GM18498 (cell line): ENCODE results near the gene IDI2.

ENCODE experiments used
- ATAC-seq: cut with Tn5 transposase; IDR thresholded peaks from one replicate; pipeline ENCODE4 v1.9.1; 2021; ENCODE audit warnings: mild to moderate bottlenecking, moderate library complexity; ENCODE audit not compliant: unreplicated experiment

Gene IDI2

DNA sequence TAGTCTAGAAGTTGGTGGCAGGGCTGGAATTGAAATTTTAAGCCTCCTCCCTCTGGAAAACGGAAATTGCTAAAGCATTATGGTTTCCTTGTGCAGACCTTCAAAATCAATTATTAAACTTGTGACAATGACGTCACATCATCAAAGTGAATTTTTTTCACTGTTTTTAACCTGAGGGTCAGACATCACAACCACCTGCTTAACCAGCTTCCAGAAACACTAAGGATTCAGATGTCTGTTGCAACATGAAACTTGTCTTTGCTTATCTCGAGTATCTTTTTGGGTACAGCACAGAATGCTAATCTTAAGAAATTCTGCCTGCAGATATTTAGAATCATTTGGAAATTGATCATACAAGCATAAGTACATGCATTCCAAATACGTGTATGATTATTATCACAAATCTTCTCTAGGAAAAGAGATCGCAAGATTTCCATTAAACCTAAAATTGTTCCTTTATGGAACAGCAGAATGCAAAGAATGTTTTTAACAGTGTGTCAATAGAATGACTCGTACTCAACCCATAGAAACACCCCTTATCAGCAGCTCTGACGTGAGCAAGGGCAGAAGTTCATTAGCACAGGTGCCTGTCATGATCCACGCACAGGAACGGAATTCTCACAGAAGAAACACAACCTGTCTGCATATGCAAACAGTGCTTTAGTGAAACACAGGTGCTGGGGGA is 41.5 kb downstream of the IDI2 start:
- no peak for ATAC-seq

DNA sequence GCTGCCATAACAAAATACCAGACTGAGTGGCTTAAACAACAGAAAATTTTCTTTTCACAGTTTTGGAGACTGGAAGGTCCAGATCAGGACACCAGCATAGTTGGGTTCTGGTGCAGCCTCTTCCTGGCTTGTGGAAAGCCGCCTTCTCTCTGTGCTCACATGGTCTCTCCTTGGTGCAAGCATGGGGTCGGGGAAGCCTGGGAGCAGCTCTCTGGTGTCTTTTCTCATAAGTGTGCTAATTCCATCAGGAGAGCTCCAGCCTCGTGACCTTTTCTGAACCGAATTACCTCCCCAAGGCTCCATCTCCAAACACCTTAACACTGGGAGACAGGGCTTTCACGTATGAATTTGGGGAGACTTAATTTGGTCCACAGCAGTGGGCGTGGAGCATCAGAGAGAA is 42.3 kb downstream of the IDI2 start:
- no peak for ATAC-seq

DNA sequence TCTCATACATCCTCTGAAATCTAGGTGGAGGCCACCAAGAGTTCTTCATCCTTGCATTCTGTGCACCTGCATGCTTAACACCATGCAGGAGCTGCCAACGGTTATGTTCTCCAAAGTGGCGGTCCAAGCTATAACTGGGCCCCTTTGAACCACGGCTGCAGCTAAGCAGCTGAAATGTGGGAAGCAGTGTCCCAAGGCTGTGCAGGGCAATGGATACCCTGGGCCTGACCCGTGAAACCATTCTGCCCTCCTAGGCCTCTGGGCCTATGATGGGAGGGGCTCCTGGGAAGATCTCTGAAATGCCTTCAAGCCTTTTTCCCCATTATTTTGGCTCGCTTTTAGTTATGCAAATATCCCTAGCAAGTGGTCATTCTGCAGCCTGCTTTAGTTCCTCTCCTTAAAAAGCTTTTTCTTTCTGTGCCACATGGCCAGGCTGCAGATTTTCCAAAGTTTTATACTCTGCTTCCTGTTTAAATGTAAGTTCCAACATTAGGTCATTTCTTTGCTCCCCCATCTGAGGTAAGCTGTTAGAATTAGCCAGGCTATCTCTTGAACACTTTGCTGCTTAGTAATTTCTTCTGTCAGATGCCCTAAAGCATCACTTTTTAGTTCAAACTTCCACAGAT is 45.1 kb downstream of the IDI2 start:
- ATAC-seq: no peak

DNA sequence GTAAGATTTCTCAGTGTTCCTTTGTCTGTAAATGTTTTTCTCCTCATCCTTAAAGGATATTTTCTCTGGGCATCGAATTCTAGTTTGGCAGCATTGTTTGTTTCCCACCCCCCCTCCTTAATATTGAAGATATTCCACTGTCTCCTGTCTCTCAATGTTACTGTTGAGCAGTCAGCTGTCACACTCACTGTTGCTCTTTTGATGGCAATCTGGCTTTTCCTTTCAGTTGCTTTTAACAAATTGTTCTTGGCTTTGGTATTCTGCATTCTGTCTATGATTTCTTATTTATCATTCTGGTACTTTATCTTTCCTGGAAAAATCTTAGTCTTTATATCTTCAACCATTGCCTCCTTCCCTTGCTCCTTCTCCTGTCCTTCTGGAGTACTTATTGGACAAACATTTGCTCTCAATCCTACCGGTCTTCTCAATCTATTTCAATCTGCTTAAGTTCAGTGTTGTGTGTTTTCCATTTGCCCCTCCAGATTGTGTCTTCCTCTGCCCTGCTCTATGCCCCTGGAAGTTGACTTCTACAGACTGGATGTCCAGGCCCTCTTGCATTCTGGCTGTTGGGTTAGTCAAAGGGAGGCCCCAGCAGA is 46.7 kb downstream of the IDI2 start:
- ATAC-seq: no peak

DNA sequence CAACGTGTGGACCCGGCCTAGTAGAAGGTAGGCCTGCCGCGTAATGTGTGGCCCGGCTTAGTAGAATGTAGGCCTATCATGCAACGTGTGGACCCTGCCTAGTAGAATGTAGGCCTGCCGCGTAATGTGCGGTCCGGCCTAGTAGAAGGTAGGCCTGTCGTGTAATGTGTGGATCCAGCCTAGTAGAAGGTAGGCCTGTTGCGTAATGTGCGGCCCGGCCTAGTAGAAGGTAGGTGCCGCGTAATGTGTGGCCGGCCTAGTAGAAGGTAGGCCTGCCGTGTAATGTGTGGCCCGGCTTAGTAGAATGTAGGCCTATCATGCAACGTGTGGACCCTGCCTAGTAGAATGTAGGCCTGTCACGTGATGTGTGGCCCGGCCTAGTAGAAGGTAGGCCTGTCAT is 49.3 kb downstream of the IDI2 start:
- no peak for ATAC-seq

DNA sequence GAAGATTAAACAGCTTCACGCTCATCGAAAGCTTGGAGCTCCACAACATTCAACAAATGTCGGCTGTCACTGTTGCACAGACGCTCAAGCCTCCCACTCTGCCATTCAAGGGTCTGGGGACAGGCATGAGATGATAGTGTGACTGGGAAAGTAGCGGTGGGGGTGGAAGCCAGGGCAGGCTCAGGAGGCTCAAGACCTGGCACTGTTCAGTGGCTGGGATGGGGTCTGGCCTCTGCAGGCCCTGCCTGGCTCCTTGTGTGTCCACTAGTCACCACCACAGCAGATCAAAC is 50.9 kb downstream of the IDI2 start:
- ATAC-seq: no peak

DNA sequence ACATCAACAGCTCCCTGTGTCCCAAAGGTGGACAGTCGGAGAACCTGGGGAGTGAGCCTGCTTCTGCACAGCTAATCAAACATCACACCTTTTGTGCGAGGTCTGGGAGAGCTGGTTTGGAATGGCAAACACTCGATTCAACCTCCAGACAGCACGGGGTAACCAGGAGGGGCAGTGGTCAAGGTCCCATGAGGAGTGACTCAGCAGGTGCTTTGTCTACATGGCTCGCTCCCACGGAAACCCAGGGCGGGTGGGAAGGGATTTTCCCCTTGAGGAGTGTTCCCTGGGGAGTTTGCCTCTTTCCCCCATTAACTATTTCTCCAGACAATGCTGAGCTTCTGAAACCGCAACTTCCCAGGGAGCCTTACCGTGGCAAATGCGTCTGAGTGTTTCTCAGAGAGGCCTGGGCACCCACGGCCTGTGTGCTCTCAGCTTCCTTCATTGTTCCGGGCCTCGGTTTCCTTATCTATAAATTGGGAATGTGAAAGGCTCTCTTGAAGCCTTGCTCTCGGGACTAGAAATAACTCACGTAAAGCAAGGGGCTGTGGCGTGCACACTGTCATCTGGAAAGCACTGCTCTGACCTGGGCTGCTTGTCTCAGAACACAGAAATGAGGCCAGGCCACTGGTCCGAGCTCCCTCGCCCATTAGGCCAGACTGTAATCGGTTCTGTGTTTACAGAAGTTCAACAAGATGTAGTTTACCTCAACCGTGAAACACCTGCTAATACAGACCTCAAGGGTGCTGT is 51.4 kb downstream of the IDI2 start:
- no peak for ATAC-seq

DNA sequence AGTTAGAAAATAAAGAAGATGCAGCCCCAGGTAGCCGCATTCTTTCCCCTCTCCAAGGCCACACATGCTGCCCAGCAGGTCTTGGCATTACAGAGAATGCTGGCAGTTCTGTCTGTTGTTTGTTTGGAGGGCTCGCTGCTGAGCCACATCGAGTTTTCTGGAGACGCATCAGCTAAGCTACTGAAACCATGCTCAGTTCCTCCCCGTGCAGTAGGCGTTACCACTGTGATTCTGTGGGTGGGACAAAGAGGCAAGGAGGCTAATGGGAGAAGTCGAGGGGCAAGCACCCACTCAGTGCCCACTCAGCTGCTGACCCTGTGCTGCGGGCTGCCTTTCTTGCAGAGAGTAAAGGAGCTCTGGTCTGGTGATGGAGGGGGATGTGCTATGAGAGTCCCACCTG is 52.9 kb downstream of the IDI2 start:
- ATAC-seq: no peak

DNA sequence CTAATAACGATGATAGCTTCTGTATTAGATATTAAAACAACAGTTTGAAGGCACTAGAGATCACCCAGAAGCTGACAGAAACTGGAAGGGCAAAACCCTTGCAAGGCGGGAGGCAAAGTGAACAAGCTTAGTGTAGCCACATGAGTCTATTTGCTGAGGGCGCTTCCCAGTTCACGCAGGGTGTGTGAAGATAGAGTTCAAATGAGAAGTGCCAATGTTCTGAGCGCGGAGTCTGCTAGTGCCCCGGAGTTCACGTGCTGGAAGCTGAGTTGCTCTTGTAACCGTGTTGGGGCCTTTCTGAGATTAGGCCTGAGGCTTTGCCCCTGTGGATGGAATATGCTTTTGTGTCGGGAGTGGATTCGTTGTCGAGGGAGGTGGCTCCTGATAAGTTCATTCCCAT is 54.0 kb downstream of the IDI2 start:
- ATAC-seq: no peak

DNA sequence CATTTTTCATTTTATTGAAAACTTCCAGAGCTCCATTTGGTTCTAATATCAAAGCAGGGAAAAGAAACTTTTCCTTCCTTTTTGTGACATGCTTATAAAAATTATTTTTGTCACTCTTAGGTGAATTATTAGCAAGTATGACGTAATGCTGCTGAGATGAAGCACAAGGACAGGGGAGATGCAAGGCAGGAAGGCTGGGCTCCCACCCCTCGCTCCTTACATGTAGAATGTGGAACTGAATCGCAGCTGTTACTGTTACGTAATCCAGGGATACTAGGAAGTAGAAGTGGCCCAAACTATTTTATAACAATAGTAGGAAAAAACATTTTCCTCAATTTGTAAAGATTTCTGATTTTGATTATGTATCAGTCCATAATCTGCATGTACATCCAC is 54.5 kb downstream of the IDI2 start:
- ATAC-seq: no peak

DNA sequence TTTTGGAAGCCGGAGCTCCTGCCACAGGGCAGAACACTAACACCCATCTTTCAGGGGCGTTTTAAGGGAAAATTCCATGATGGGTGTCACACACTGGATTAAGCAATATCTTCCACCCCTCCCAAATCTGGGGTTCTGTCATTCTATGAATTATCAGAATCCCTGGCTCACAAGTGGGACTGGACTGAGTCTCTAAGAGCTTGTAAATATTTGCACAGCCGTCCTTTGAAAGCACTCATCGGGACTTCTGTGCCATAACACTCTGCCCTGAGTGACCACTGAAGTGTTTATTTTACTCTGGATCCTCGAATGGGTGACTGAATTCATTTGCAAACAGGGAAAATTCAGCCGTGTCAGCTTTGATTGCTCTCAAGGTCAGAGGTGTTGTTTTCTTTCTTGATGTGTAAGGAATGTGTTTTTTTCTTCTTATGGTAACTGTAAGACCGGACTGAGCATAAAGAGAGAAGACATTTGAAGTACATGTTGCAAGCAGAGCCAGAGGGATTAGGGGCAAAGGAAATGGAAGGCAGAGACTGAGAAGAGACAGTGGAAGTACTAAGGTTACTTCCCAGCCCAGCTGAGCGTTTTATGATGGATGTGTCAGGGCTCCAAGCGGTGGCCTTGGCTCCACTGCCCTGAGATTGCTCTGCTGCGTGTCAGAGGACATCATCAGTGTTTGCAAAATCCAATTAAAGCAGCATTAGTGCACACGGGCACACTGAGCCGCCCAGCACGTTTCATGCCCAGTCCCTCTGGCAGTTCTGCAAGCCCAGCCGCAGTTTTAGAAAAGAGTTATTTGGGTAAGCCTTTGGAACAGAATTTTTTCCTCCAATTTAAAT is 55.1 kb downstream of the IDI2 start:
- ATAC-seq: no peak

DNA sequence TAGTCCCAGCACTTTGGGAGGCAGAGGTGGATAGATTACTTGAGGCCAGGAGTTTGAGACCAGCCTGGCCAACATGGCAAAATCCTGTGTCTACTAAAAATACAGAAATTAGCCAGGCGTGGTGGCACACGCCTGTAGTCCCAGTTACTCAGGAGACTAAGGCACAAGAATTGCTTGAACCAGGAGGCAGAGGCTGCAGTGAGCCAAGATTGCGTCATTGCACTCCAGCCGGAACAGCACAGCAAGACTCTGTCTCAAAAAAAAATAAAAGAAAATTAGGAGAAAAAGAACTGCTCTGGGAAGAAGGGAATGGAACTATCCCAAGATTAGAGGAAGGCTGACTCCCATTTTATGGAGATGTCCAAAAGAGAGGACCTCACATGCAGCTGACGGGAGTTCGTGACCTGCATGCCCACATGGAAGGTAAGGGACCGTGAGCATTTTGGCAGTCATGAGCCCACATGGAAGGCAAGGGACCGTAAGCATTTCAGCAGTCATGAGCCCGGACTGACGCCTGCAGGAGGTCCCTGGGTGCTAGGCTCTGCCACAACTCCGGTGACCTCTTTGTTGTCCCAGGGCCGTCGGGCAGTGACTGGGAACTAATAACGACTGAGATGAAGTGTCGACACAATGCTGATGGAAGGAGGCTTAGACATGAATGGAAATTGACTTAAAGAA is 56.0 kb downstream of the IDI2 start:
- no peak for ATAC-seq
